Measurements from ENCODE around the gene CD7. TPM values are rescaled to one million over a fixed set of nuclear protein-coding genes. Genes with fewer than 3 reads are reported as not detected.
"Not testable (repeated sequence)": the region's sequence is repeated elsewhere in the genome, so short reads cannot be mapped to it uniquely, and the experiment has no call there.

Gene CD7
- total RNA-seq = 100 to 1,000 TPM; 284 to 295 TPM

DNA sequence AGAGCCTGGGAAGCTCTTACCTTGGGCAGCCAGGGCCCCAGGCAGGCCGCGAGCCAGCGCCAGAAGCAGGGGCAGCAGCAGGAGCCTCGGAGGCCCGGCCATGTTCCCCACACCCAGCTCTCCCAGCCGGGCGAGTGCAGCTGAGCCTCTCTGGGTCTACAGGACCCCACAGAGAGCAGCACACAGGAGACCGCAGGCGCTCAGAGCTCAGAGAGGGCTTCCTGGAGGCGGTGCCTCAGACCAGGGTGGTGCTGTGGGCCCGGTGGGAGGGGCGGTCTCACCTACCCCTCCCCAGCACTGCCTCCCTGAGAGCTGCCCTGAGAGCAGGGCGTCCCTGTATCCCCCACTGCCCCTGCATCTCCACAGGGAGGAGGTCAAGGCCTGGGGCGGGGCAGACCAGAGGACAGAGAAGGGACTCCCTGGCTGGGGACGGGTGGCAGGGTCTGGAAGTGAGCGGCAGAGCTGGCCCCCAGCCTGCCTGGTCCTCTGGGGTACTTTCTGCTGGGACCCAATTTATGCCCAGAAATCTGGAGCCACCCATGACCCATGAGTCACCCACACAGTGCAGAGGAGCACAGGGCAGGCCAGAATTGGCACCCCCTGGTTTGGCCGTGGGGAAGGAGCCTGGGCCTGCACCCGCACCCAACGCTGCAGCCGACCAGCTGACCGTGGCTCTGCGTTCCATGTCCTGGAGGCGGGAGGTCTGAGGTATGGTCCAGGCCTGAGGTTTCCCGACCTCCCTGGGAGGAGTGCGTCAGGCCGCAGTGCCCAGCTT is at the start of gene CD7:
Gene CD7, minus strand, starts transcription at position 215 of the 775 bp plus-strand sequence. Its CDS starts 113 bp downstream, at position 102.
- ChIA-PET POLR2A (interaction anchor here (0.6 to 2.9 kb wide), 11 partner anchors 13 to 391 kb away, joined by 3 to 71 read pairs (median 5); partner anchors contain the start of gene SLC16A3), CTCF (interaction anchor here (0.8 to 2.6 kb wide), 8 partner anchors 11 to 111 kb away, joined by 3 to 22 read pairs (median 8); no protein-coding TSS in a partner anchor)

DNA sequence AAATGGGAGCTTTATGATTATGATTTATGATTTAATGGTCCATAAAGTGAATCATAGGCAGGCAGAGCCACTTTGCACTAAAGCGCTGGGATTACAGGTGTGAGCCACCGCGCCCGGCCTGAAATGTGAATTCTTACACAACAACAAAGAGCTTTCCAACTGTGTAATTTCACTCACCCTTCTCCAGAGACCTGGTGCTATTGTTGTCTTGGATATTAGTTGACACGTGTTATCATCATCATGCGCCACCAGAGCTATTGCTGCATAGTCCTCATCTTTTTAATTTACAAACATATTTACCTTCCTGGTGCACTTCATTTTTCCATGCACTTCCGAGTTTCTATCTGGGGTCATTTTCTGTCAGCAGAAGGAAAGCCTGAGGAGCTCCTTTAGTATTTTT is 49.3 kb upstream of the CD7 start:
- ChIA-PET CTCF (no interaction called here), POLR2A (no interaction called here)

DNA sequence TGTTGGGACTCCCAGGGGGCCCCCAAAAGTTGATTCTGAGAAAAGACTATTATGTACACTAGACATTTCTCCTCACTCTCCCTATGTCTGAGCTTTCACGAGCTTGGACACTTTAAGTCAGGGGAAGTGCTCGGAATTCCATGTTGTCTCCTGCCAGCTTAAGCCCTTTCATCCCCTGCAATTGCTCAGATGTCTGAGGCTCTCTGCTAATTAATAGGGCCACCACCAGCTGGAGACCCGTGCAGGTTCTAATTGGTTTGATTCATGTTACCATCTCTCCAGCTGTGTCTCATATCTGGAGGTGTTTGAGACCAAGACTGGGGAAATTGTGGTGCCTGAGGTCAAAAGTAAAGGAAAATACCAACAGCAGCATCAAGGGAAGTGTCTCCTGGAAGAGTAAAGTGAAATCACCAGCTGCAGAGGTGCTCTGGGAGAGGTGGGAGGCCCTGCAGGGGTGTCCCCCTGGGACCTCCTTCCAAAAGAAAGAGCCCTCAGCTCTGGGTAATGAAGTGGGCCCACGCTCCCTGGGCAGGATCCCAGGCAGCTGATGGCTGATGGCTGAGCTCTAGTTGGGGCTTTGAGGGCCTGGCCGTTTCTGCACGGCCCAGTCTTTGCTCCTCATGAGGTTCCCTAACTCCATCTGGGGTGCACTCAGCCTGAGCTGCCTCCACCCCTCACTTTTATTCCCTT is 48.3 kb upstream of the CD7 start:
- POLR2A ChIA-PET = no interaction called here
- CTCF ChIA-PET = interaction anchor here (1.1 kb wide), 1 partner anchor 13 kb away, joined by 6 read pairs; no protein-coding TSS in a partner anchor

- ChIA-PET CTCF (no interaction called here), POLR2A (no interaction called here)
Observed at GRCh38 chr17:82361885-82362633, 44.7 kb upstream of the CD7 start.

- CTCF ChIA-PET, POLR2A ChIA-PET: not testable (repeated sequence)
Observed at GRCh38 chr17:82359451-82360074, 42.2 kb upstream of the CD7 start.

DNA sequence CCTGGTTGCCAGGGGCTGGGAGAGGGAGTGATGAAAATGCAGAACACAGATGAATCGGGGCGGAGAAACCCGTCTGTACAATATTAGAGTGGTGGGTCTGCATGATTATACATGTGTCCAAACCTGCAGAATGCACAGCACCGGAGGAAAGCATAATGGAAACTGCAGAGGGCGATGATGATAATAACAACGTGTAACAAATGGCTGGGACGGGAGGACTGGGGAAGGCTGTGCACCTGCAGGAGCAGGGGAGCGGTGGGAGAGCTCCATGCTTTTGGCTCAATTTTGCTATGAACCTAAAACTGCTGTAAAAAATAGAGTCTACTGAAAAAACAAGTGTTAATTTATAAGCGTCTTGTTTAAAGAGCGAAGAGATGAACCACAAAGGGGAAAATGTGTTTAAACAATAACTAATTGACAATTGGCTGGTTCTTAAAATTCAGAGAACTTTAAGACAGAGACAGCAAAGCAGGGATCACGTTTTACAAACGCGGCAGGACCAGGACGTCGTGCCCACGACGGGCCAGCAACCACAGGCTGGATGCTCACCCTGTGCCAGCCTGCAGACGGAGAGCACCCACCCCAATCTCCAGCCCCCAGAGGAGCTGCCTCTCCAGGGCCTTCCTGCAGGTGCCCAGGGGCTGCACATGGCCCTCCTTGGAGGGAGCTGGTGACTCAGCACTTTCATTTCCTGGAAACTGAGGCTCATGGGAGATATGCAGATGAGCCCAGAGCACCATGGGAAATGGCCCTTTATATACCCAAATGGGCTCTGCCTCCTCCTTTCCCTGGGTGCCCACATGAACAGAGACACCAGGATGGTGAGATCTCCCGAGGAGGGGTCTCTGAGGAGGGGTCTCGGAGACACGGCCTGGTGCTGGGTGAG is 41.3 kb upstream of the CD7 start, which contains the start of gene TEX19:
Gene TEX19, plus strand, starts transcription at position 783 of the 886 bp plus-strand sequence. CDS start 2,904 bp downstream, outside the sequence.
- CTCF ChIA-PET = interaction anchor here (1.0 to 1.4 kb wide), 2 partner anchors 59 to 60 kb away, joined by 3 to 5 read pairs; no protein-coding TSS in a partner anchor
- POLR2A ChIA-PET = no interaction called here

- CTCF ChIA-PET = interaction anchor here (1.0 to 1.4 kb wide), 4 partner anchors 21 to 62 kb away, joined by 3 to 5 read pairs (median 4); no protein-coding TSS in a partner anchor
- POLR2A ChIA-PET = interaction anchor here (0.7 kb wide), 1 partner anchor 115 kb away, joined by 3 read pairs; no protein-coding TSS in a partner anchor
Observed at GRCh38 chr17:82357394-82357793, 40.0 kb upstream of the CD7 start.

- POLR2A ChIA-PET = interaction anchor here (0.7 kb wide), 1 partner anchor 116 kb away, joined by 3 read pairs; no protein-coding TSS in a partner anchor
- CTCF ChIA-PET = interaction anchor here (1.1 to 1.4 kb wide), 3 partner anchors 22 to 62 kb away, joined by 3 to 4 read pairs (median 4); no protein-coding TSS in a partner anchor
Observed at GRCh38 chr17:82356845-82357355, 39.5 kb upstream of the CD7 start.

GRCh38 chr17:82355770-82356427 is 38.5 kb upstream of the CD7 start:
- ChIA-PET CTCF (interaction anchor here (0.7 kb wide), 1 partner anchor 23 kb away, joined by 3 read pairs; no protein-coding TSS in a partner anchor), POLR2A (no interaction called here)

- POLR2A ChIA-PET = no interaction called here
- CTCF ChIA-PET = interaction anchor here (0.7 kb wide), 1 partner anchor 22 kb away, joined by 3 read pairs; no protein-coding TSS in a partner anchor
Observed at GRCh38 chr17:82354804-82355308, 37.4 kb upstream of the CD7 start.

- ChIA-PET CTCF (no interaction called here), POLR2A (no interaction called here)
Observed at GRCh38 chr17:82353484-82353883, 36.1 kb upstream of the CD7 start.

DNA sequence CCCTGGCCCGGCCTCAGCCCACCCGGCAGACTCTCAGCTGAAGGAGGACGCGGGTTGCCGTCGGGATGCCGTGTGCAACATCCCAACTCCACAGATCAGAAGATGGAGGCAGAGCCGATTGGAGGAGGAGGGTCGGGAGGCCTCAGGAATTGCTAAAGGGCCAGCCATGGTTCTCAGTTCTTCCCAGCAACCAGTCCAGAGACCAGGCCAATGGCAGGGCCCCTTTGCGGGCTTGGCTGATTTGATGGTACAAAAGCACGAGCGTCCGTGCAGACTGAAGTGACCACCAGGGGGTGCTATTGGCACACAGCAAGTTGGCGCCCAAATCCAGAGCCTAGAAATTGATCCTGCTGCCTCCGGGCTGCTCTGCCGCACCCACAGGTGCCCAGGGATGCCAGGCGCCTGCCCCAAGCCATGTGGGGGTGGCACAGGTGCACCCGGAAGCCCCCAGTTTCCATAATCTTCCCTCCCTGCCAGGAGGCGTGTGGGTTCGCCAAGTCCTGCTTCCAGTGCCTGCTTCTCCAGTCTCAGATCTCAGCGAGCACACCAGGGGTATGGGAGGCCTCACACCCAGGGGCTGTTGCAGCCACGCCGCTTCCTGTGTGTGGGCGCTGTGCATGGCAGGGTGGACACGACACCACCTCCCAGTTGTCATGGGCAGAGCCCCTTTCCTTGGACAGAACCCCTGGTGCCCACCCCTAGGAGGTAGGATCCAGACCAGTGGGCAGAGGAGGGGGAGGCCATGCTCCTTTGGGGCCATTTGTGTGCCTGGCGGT is 34.5 kb upstream of the CD7 start:
- ChIA-PET CTCF (interaction anchor here (0.6 to 1.5 kb wide), 14 partner anchors 14 to 712 kb away, joined by 3 to 8 read pairs (median 4); partner anchors contain the start of gene UTS2R), POLR2A (interaction anchor here (0.7 kb wide), 1 partner anchor 39 kb away, joined by 5 read pairs; no protein-coding TSS in a partner anchor)

- POLR2A ChIA-PET = no interaction called here
- CTCF ChIA-PET = interaction anchor here (0.9 to 1.5 kb wide), 8 partner anchors 41 to 202 kb away, joined by 3 to 8 read pairs (median 4); partner anchors contain the start of gene CSNK1D
Observed at GRCh38 chr17:82351254-82351712, 33.9 kb upstream of the CD7 start.

DNA sequence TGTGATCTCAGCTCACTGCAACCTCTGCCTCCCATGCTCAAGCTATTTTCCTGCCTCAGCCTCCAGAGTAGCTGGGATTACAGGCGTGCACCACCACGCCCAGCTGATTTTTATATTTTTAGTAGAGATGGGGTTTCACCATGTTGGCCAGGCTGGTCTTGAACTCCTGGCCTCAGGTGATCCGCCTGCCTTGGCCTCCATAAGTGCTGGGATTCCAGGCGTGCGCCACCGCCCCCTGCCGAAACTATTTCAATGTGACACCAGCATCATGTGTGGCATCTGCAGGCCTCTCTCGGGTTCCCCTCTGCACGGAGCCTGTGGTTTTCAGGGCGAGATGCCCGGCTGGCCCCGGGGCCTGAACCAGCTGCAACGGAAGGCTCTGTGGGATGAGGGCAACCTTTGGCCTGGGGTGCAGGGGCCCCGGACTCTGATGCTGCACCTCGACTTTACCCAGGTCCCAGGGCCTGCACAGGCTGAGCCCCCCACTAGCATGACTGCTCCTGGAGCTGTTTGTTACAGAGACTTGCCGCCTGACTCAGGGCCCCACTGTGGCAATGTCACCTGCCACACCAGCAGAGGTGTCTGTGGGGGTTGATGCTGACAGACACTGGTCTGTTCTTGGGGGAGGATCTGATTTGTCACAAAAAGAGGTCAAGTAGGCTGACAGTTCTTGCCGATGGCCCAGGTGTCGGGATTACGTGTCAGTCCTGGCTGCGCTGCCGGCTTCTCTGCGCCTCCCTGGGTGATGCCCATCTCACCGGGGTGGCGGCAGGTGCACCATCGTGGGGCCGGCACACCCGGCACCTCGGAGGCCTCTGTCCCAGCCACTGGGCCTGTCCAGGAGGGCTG is 33.0 kb upstream of the CD7 start:
- POLR2A ChIA-PET = no interaction called here

GRCh38 chr17:82349287-82349701 is 31.9 kb upstream of the CD7 start:
- ChIA-PET POLR2A (no interaction called here), CTCF (no interaction called here)

More for the DNA sequence above, 33.0 kb upstream of the CD7 start:
- CTCF ChIA-PET = interaction anchor here (1.0 to 1.5 kb wide), 8 partner anchors 42 to 203 kb away, joined by 3 to 8 read pairs (median 4); partner anchors contain the start of gene CSNK1D

All from activated CD8-positive, alpha-beta memory T cell treated with anti-CD3 and anti-CD28 coated beads for 36 hours (primary cell).